Fibroblast of pulmonary artery (primary cell): ENCODE measurements around the gene SERTAD2.

Source experiments
- DNase-seq: peaks from one replicate; pipeline ENCODE4 v3.0.0-alpha.2; 2010; ENCODE audit warnings: low read depth
- H3K4me3 ChIP-seq: replicated peaks from 2 replicates; pipeline ENCODE4 v1.5.1; 2011; ENCODE audit warnings: low read depth, mild to moderate bottlenecking, control low read depth, low read length, moderate library complexity
- TF ChIP-seq, protein P1 (sequence below): IDR thresholded peaks from 2 replicates; pipeline ENCODE4 v1.5.1; 2011; ENCODE audit warnings: mild to moderate bottlenecking, control low read depth, low read length, inconsistent platforms; ENCODE audit errors: missing control alignments

SERTAD2 gene, protein sequence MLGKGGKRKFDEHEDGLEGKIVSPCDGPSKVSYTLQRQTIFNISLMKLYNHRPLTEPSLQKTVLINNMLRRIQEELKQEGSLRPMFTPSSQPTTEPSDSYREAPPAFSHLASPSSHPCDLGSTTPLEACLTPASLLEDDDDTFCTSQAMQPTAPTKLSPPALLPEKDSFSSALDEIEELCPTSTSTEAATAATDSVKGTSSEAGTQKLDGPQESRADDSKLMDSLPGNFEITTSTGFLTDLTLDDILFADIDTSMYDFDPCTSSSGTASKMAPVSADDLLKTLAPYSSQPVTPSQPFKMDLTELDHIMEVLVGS

DNA sequence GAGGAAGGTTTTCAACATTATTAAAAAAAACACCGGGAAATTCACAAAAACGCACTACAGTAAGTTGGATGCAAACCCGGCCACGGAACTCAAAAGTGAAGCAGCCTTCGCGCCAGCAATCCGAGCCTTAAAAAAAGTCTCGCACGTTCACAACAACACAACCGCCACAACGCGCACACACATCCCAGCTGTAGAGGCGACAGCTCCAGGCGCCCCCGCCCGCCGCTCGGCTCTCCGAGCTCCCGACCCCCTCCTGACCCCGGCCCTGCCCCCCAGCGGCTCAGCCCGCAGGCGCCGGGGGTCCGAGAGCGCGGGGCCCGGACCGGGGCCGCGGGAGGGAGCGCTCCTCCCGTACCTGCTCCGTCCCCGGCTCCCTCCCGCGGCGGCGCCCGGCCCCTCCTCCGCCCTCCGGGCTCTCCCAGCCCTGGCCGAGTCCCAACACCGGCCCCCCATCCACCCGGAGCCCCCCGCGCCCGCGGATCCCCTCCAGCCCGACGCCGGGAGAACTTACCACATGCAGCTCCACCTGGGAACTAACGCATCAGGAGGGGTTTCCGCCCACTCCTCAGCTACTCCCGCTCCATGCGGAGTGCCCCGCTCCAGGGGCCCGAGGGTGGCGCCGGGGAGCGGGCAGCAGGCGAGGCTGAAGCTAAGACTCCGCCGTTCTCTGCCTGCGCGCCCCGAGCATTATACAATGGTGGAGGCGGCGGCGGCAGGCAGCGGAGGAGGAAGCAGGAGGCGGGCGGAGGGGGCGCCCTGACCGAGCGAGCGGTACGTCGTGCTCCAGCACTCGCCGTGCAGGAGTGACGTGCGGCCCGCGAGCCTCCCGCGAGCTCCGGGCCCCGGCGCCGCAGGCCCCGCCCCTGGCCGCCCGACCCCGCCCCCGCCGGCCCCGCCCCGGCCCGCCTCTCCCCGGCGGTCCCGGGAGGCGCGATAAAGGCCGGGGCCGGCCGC lies at the start of gene SERTAD2:
Gene SERTAD2, minus strand, starts transcription at position 805 of the 954 bp plus-strand sequence. CDS start 17,042 bp downstream, outside the sequence.
- DNase-seq: peak; percentile 89
- H3K4me3 ChIP-seq: peak within 1 kb of the TSS; percentile 81
- TF ChIP-seq, protein P1, sequence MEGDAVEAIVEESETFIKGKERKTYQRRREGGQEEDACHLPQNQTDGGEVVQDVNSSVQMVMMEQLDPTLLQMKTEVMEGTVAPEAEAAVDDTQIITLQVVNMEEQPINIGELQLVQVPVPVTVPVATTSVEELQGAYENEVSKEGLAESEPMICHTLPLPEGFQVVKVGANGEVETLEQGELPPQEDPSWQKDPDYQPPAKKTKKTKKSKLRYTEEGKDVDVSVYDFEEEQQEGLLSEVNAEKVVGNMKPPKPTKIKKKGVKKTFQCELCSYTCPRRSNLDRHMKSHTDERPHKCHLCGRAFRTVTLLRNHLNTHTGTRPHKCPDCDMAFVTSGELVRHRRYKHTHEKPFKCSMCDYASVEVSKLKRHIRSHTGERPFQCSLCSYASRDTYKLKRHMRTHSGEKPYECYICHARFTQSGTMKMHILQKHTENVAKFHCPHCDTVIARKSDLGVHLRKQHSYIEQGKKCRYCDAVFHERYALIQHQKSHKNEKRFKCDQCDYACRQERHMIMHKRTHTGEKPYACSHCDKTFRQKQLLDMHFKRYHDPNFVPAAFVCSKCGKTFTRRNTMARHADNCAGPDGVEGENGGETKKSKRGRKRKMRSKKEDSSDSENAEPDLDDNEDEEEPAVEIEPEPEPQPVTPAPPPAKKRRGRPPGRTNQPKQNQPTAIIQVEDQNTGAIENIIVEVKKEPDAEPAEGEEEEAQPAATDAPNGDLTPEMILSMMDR: no peak

DNA sequence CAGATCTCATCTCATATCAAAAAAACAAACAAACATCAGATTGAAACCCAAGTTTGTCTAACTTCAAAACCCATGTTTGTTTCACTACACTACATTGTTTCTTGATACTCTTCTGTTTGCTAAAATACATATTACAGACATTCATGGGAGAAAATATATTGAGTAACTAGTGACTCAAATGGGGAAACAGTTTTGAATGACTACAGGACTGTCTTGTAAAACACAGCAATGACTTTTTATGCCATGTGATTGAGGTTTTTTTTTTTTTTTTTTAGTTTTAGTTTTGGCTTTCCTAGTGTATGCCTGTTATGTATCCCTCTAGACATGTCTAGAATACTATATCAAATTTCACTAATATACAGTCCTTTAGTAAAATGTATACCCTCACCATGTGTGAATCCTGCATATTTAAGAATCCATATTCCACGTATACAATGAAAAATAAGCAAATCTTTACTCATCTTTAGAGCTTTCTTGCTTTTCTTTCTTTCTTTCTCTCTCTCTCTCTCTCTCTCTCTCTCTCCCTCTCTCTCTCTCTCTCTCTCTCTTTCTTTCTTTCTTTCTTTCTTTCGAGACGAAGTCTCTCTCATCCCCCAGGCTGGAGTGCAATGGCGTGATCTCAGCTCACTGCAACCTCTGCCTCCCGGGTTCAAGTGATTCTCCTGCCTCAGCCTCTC lies 46.6 kb upstream of the SERTAD2 start:
- TF ChIP-seq, protein P1: no peak
- DNase-seq: peak; percentile 45
- H3K4me3 ChIP-seq: no peak overlapping the region

DNA sequence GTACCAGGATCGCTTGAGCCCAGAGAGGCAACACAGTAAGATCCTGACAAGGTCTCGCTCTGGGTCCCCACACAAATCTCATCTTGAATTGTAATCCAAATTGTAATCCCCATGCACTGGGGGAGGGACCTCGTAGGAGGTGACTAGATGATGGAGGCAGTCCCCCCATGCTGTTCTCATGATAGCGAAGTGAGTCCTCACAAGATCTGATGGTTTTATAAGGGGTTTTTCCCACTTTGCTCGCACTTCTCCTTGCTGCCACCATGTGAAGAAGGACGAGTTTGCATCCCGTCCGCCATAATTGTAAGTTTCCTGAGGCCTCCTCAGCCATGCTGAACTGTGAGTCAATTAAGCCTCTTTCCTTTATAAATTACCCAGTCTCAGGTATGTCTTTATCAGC lies 46.0 kb upstream of the SERTAD2 start:
- H3K4me3 ChIP-seq: no peak overlapping the region
- TF ChIP-seq, protein P1: no peak
- no peak for DNase-seq

DNA sequence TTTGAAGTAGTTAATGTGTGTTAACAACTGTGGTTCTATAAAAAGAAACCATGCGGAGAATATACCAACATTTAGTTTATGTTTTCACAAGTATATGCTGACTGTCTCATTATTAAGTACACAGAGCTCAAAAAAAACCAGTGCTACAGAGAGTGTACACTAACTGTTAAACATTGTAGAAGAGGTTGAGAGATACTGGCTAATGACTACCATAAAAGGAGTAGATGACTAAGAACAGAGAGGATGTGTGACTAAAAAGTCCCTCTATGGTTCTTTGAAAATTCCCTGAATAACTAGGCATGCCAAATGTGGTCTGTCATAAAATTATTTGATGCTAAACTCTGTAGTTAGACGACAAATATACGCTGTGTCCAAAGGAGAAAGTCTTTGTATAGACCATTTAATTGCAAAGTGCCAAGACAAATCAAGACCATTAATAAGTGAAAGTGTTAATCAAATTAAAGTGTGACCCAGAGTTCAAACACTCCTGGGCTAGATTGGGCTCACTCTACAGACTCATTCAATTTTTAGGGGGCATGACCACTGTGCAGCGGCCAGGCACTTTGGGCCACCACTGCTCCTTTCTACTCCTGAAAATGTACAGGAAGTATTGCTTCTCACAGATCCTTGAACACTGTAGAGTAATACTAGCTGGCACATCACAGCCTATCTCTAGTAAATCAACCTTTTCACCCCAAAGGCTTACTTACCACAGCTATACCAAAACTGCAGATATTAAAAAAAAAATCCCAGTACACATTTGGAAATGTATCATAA lies 45.1 kb upstream of the SERTAD2 start:
- no peak overlapping the region for H3K4me3 ChIP-seq
- peak; percentile 82 for DNase-seq
- TF ChIP-seq, protein P1: no peak

DNA sequence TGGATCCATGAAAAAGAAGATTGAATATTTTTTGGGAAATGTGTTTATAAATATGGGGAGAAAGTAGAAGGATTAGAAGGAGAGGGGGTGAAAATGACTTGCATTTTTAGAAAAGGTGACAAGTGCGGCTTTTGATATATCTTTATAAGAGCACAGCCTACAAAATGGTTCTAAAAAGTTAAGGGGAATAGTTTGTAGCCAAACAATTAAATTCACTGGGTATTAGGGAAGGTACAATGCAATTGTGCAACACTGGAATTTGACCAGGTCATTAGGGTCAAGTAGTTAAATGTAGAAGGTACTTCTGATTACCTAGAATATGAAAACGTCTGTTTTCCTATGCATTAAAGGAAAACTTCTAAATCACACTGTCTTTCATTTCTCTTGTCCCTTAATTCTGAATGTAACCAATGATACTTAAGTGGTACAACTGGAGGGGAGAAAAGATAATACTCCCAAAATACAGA lies 44.5 kb upstream of the SERTAD2 start:
- TF ChIP-seq, protein P1: no peak
- DNase-seq: no peak

More for the DNA sequence above, 44.5 kb upstream of the SERTAD2 start:
- no peak overlapping the region for H3K4me3 ChIP-seq
